Hematopoietic multipotent progenitor cell treated with erythropoietin and hydrocortisone succinate and interleukin-3 and kit ligand, for 15 days (in vitro differentiated cells): ENCODE measurements around the gene ZNRF2.
"Not testable (repeated sequence)": the region's sequence is repeated elsewhere in the genome, so short reads cannot be mapped to it uniquely, and the experiment has no call there.

Experiments
- DNase-seq: peaks from one replicate; pipeline ENCODE4 v3.0.0-alpha.2; 2015; ENCODE audit warnings: low spot score

The ZNRF2 gene

GRCh38 chr7:30363778-30364563, 79.6 kb downstream of the ZNRF2 start:
- peak; percentile 39 for DNase-seq

GRCh38 chr7:30364773-30365172, 80.4 kb downstream of the ZNRF2 start:
- DNase-seq, result no peak

- DNase-seq, result no peak
Observed at GRCh38 chr7:30365621-30366020, 81.2 kb downstream of the ZNRF2 start.

GRCh38 chr7:30366606-30367005, 82.2 kb downstream of the ZNRF2 start:
- DNase-seq, result no peak

GRCh38 chr7:30367561-30367960, 83.2 kb downstream of the ZNRF2 start:
- no peak for DNase-seq

GRCh38 chr7:30369879-30370278, 85.5 kb downstream of the ZNRF2 start:
- no peak for DNase-seq

- DNase-seq, result no peak
Observed at GRCh38 chr7:30371321-30371720, 86.9 kb downstream of the ZNRF2 start.

GRCh38 chr7:30378275-30378674, 93.9 kb downstream of the ZNRF2 start:
- DNase-seq, result no peak

- no peak for DNase-seq
Observed at GRCh38 chr7:30379131-30379530, 94.7 kb downstream of the ZNRF2 start.

GRCh38 chr7:30379741-30380140, 95.3 kb downstream of the ZNRF2 start:
- DNase-seq, result no peak

- no peak for DNase-seq
Observed at GRCh38 chr7:30380294-30380693, 95.9 kb downstream of the ZNRF2 start.

GRCh38 chr7:30380824-30381223, 96.4 kb downstream of the ZNRF2 start:
- not testable (repeated sequence) for DNase-seq

- DNase-seq, result no peak
Observed at GRCh38 chr7:30382607-30383006, 98.2 kb downstream of the ZNRF2 start.

GRCh38 chr7:30389791-30390190, 105.4 kb downstream of the ZNRF2 start:
- no peak for DNase-seq

GRCh38 chr7:30390736-30391636, 106.6 kb downstream of the ZNRF2 start:
- DNase-seq, result no peak

GRCh38 chr7:30391806-30392205, 107.4 kb downstream of the ZNRF2 start:
- DNase-seq, result no peak

- no peak for DNase-seq
Observed at GRCh38 chr7:30395676-30396075, 111.3 kb downstream of the ZNRF2 start.

GRCh38 chr7:30396389-30396788, 112.0 kb downstream of the ZNRF2 start:
- DNase-seq, result no peak

GRCh38 chr7:30403477-30403876, 119.1 kb downstream of the ZNRF2 start:
- no peak for DNase-seq

- no peak for DNase-seq
Observed at GRCh38 chr7:30405179-30405578, 120.8 kb downstream of the ZNRF2 start.

GRCh38 chr7:30406664-30407425, 122.4 kb downstream of the ZNRF2 start:
- DNase-seq, result no peak

GRCh38 chr7:30411173-30411572, 126.8 kb downstream of the ZNRF2 start:
- no peak for DNase-seq
